Measurements from ENCODE around the gene ZNF33A. TPM values are rescaled to one million over a fixed set of nuclear protein-coding genes. Genes with fewer than 3 reads are reported as not detected.

The ZNF33A gene
- polyA plus RNA-seq, 12 donors: 15.1 to 31.6 (median 21.3) TPM; not detected in 1

Other genes with a start within 250 kb of the ZNF33A start
- gene ZNF248, start 153.1 kb upstream of the ZNF33A start, polyA plus RNA-seq (ENCODE audit: insufficient read length in 12 of 12): 10 to 100 TPM in 11 of 12 donors, not detected in 1; 10.6 to 31.3 (median 20.4) TPM
- 10 to 100 TPM in 11 of 12 donors, not detected in 1; 12.3 to 21.4 (median 14.4) TPM for gene ZNF25, start 34.0 kb upstream of the ZNF33A start, polyA plus RNA-seq (ENCODE audit: insufficient read length in 12 of 12)
- 10 to 100 TPM in 8 of 12 donors, 1 to 10 TPM in 3, not detected in 1; 8.1 to 19.3 (median 10.4) TPM for gene ZNF37A, start 83.7 kb downstream of the ZNF33A start, polyA plus RNA-seq (ENCODE audit: insufficient read length in 12 of 12)

Data from muscle of arm (tissue), 12 donors.